HS-5 (cell line): ENCODE measurements around the gene FOXO6.

Experiments
- DNase-seq: peaks from one replicate; pipeline ENCODE4 v3.0.0-alpha.2; 2012; ENCODE audit warnings: low read depth

Gene FOXO6

DNA sequence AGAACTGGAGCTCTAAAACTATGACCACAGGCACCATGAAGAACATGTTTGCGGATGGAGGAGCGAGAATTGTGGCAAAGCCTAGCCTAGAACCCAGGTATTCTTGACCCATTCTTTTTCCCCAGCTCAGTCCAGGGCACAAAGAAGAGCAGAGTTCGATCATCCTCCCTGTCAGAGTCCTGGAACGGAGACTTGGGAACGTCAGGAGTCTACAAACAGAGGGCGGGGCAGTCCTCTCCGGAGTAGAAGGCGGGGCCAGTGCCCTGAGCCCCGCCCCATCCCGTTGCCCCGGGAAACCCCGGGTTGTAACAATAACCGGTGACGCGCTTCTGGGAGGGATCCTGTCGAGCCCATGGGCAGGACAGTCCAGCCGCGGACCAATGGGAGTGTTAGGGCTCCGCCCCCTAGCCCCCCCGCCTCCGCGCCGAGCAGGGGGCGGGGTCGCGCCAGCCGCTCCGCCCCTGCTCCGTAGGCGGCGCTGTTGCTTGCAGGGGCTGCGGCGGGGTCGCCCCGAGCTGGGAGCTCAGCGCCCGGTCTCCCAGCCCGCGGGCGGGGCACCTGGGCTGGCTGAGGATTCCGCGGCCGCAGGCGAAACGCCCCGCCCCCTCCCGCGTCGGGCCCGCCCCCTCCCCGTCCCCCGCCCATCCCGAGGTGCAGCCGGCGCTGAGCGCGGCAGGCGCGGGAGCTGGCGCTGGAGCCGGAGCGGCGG, at the start of gene FOXO6:
Gene FOXO6, plus strand, starts transcription at position 649 of the 709 bp plus-strand sequence.
- peak; percentile 86 for DNase-seq

DNA sequence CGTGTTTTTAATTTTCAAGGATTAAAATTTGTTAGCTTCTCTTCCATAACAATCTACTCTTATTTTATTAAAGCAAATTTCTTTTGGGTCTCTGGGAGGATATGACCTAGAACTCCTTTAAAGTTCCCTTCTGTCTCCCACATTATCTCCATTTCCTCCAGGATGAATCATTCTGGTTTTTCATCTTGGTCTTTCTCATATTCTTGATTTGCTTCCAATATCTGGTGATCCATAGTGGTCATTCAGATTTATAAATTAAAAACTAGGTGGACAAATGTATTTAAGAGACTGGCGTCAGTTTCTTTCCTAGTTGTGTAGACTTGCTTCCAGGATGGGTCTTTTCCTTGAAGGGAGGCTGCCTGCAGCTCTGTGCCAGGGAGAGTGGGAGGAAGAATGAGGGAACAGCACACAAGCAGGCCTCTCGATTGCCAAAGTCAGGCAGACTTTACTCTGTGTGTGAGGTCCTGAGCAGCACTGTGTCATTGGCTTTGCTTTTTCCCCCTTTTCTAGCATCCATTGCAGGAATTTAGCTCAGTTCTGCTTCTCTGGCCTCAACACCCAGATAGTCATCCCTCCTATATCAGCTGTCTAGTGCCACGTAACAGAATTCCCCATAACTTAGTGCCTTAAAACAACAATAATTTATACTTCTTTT, 48.1 kb upstream of the FOXO6 start:
- no peak for DNase-seq

DNA sequence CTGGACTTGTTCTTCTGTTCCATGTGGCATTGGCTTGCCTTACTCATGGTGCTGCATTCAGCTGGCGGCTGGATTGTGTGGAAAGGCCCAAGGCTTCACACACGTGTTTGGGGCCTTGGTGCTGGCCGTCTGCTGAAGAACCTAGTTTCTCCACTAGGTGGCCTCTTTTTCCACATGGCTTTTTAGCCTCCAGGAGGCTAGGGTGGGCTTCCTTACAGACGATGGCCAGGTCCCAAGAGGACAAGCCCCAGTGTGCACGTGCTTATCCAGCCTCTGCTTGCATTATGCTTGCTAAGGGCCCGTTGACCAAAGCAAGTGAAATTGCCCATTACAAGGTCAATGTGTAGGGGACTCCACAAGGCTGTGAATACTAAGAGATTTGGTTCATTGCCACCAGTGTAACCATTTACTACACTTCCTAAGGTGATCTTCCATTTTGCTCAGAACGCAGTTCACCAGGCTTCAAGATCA, 47.5 kb upstream of the FOXO6 start:
- no peak for DNase-seq

DNA sequence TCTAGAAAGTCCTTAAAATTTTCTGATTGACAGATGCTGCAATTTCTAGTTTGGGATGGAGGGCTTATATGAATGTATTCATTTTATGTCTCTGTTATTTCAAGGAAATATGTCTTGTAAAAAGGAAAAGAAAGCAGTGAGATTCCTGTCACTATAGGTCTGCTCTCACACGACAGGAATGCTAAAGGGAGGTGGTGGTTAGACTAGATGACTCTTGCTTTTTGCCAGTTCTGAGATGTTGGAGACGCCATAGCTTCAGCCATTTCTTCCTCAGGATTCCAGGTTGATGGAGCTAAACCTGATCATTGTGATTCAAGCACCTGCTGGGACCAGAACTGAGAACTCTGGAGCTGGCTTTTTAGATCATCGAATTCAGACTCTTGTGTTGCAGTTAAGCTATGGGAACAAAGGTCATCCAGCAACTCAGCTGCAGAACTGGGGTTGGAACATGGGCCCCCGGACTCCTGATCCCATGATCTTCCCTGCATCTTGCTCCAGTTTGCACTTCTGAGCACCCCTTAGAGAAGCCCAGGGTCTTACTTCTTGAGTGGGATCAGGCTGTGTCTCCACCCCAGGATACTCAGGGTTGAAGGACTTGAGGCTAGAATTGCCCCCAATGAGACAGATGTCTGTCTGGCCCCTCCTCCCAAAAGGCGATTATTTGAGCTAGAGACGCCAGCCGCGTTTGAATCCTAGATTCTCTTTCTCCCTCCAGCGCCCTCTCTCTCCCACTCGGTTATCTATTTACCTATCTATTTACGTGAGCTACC, 46.7 kb upstream of the FOXO6 start:
- DNase-seq, result no peak

DNA sequence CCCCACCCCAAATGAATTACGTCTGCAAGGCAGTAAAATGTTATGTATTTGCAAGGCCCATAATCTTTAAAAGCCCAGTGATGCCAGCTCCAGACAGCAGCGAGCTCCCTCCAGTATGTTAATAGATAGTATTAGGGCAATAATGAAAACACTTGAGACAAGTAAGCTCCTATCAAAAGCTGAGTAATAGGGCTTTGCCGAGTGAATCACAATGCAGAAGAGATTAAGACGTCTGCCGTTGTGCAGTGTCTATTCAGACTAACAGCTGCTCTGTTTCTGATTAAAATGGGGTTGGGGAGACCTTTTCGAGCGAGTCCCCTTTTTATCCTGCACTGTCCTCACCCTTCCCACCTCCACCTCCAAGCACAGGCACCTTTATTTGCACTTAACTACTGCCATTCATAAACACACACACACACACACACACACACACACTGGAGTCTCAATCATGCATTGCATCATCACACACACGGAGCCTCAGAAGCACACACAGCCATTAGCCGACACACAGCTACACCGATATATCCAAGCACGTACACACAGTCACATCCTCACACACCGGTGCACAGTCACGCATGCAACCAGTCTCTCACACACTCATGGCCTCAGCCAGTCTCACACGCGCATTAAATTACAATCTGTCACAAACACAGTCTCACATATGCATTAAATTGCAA, 46.0 kb upstream of the FOXO6 start:
- no peak for DNase-seq

DNA sequence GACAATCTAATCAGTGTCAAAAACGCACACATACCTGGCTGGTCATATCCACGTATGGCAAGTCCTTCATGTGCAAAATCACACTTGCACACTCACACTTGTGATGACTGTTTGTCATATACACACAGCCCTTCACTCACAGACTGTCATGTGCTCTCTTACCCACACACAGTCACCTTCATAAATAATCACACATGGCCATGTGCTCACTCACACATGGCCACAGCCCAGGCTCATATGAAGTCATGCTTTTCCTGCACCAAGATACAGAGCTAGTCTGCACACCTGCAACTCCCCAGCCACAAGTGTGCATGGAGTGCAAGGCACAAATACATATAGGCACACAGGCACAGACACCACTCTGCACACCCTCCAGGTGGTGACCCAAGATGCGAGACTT, 45.4 kb upstream of the FOXO6 start:
- no peak for DNase-seq

DNA sequence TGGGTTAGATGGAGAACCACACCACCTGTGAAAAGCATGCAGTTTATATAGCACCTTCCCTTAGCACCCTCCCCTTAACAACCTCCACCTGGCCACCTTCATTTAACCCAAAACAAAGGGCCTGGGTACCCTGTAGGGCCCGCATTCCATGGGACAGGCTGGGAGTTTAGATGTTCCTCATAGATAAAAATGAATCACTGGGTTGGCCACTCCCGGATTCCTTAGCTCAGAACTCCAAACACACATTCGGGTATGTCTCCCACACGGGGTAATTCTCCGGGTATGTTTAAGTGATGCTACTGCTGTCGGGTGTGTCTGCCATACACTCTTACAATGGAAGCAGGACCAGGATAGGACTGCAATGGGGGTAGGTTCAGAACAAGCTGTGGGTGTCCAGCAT, 43.9 kb upstream of the FOXO6 start:
- no peak for DNase-seq

DNA sequence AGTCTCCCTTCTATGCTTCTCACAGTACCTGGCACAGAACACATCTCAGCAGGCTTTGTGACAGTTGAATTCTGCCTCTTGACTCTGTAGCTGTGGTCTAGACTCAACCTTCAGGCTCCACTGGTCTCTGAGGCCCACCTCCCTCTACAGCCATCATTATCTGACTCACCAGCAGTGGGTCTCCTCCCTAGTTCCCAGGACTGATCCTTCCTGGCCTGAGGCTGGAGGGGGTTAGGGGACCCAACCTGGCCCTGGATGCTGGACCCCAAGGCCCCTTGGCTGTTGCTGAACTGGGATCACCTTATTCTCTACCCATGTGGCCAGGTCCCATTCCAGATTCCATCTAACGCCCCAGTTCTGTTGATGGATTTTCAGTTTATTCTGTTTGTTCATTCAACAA, 43.1 kb upstream of the FOXO6 start:
- DNase-seq, result no peak

DNA sequence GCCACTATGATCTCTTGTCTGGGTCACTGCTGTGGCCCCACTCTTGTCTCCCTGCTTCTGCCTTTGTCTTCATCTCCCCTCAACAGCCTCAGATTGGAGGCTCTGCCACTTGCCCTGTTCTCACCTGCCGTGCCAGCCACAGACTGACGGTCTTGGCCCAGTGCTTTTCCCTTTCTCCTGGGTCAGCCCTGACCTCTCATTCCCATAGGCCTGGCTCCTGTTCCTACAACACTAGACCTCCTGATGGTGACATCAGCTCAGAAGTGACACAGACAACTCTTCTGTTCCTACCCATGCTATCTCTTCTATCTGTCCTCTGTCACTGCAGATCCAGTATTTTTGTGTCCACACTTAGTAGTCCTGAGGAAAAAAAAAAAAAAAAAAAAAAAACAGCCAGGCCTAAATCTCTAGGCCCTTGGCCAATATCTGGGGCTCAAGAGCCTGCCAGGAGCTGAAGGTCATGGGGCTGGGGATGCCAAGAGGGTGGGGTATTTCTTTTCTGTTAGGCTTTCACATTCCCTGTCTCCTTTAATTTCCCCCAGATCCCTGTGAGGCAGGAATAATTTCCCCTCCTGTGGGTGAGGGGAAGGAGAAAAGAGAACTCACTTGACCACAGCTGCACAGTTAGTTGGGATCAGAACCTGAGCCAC, 42.0 kb upstream of the FOXO6 start:
- no peak for DNase-seq

DNA sequence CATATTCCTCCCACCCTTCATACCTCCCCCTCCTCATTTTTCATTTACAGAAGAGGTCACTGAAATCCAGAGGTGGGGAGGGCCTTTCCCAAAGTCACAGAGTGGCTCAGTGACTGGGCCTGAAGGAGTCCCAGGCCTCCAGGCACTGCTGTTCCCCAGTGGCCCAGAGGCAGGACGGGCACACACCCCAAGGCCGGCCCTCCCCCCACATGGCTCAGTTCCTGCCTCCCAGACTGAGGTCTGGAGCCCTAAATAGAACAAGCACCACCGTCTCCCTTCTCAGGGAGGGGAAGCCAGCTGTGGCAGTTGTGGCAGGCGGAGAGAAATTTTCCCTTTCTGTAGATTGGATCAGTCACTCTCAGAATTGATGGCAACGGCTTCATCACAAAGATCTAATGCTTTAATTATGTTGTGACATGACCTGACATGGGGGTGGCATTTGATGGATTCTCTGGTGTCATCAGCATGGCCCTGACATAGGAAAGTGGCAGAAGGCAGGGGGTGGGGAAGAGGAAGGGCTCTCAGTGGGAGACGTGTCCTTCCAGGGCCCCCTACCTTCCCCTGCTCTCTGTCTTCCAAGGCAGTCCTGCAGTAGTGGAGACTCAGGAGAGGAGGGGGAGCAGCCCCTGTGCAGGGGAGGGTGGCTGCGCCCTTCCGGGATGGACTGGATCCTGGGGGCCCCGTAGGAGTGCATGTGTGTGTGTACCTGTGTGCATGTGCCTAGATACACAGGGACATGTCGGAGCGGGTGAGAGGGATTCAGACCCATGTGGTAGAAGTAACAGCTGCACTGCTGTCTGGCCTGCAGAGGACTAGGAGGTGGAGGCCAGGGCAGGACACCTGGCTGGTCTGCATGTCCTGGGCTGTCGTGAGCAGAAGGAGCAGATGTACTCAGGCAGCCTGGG, 41.2 kb upstream of the FOXO6 start:
- no peak for DNase-seq

DNA sequence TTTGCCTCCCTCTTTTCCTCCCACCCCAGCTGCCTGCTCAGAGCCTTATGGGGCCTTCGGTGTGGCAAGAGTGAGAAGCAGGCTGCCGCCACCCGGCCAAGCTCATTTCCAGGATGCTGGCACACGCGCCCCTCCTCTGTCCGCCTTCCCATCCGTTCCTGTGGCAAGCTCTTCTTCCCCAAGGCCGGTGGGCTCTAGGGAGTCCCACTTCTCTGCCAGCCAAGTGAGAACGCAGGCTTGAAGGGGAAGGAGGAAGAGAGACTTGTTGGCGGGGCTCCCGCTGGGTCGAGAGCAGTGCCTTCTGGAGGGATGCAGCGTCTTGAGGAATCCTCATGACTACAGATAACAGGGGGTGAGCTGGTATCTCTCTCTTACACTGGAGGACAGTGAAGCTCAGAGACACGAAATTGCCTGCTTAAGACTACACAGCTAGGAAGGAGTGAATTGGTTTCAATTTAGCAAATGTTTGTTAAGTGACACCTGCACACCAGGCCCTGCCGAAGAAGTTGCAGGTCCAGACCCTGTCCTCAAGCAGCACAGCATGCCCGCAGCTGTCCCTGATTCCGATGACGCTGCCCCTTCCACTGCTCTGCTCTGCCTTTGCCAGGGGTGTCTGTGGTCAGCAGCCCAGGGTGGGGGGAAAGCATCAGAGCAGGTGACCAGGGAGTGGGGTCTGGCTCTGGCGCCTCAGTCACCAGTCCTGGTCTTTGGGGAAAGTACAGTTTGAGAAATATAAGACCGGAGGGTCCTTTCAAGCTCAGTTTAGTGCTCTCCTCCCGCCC, 40.1 kb upstream of the FOXO6 start:
- DNase-seq, result no peak

DNA sequence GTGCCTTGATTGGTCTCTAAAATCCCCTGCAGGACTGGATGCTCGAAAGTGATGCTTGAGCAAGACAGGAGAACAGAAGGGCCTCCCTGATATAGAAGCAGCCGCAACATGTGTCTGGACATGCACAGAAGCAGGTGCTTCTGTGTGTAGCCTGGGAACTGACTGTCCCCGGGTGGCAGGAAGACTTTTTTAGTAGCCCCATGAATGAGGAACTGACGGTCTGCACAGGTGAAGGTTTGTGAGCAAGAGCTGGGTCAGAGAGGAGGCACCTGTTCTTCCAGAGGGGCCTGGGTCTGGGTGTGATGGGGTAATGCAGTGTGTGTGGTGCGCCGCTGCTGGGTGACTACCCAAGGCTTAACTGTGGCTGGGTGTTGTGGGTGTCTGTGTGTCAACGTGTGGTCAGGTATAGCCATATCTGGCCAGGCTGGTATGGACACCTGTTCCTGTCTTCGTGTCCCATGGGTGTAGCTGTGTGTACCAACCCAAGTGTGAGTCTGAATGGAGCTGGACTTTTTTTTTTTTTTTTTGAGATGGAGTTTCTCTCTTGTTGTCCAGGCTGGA, 39.1 kb upstream of the FOXO6 start:
- no peak for DNase-seq

DNA sequence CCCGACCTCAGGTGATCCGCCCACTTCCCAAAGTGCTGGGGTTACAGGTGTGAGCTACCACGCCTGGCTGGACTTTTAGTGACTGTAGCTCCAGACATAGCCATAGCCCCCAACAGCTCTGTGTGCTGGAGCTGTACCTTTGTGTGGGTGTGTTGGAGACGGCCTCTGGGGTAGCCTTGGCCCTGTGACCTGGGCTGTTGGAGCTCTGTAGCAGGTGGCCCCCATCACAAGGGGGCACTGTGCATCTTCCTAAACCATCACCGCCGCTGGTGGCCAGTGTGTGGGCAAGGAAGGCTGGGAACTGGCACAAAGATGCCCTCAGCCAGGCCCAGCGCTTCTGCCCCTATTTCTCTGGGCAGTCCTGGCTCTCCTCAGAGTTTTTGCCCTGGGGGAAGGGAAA, 38.4 kb upstream of the FOXO6 start:
- no peak for DNase-seq

DNA sequence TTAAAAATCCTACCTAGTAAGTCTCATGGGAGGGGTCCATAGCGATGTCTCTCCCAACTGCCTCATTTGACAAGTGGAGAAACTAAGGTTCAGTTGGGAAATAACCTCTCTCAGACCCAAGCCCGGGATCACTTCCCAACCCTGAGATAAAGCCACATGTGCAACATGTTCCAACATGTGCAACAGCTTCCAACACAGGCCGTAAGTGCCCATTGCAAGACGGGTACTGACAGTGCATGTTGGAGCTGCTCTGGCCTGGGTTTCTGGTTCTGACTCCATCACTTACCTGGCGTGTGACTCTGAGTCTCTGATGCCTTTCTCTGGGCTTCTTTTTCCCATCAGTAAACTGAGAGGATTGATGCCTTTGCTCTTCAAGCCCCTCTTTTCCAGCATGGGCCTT, 38.0 kb upstream of the FOXO6 start:
- DNase-seq, result no peak

DNA sequence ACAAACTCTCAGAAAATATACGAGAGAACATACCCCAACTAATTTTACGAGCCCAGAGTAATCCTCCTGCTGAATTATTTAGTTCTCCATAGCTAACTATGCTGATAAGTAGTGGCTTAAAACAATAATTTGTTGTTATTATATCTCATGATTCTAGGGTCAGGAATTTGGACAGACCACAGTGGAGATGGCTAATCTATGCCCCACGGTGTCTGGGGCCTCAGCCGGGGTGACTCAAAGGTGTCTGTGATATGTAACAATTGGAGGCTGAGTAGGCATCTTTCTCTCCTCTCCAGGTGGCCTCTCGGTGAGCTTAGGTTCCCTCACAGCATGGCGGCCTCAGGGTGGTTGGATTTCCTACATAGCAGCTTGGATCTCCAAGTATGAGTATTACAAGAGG, 35.4 kb upstream of the FOXO6 start:
- no peak for DNase-seq

DNA sequence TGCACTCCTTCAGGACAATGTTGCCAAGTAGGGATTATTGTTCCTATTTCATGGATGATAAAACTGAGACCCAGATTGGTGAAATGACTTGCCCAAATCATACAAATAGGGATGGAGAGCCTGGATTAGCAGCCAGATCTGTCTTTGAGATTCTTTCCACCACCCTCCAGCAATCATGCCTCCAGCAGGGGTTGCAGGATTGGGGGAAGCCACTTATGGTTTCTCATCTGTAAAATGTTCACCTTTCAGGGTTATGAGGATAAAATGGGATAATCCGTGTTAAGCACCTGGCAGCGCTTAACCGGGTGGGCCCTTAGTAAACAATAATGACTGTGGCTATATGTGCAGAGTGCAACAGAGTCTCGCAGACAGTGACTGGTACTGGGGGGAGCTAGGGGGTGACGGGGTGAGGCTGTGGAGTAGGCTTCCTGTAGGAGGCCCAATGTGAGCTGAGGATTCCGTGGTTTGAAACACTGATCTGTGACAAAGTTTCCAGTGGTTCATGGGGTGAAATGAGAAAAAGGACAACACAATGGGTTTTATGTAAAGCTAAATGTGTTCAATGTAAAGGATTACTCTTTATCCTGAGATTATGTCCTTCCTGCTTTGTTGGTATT, 33.7 kb upstream of the FOXO6 start:
- DNase-seq, result no peak

DNA sequence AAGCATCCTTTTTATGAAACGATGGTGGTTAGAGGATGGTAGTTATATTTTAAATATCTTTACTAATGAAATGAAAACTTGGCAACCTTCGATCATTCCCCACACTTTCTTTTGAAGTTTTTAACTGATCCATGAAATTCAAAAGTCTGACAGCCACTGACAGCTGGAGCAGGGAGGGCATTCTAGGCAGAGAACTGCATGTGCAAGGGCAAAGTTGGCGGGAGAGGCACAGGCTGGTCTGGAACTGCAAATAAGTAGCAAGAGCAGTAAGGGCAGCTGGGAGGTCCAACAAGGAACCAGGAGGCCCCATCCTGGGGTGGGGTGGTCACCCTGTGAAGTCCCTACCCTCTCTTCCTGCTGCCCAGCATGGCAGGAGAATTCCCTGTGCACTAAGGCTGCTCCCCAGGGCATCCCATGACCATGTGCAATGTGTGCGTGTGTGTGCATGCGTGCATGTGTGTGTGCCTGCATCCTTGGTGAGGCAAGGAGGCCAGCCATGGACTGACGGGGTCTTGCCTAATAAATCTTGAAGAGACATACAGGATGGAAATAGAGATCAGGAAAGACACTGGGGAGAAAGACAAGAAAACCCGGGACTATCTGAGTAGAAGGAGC, 33.1 kb upstream of the FOXO6 start:
- DNase-seq, result no peak

DNA sequence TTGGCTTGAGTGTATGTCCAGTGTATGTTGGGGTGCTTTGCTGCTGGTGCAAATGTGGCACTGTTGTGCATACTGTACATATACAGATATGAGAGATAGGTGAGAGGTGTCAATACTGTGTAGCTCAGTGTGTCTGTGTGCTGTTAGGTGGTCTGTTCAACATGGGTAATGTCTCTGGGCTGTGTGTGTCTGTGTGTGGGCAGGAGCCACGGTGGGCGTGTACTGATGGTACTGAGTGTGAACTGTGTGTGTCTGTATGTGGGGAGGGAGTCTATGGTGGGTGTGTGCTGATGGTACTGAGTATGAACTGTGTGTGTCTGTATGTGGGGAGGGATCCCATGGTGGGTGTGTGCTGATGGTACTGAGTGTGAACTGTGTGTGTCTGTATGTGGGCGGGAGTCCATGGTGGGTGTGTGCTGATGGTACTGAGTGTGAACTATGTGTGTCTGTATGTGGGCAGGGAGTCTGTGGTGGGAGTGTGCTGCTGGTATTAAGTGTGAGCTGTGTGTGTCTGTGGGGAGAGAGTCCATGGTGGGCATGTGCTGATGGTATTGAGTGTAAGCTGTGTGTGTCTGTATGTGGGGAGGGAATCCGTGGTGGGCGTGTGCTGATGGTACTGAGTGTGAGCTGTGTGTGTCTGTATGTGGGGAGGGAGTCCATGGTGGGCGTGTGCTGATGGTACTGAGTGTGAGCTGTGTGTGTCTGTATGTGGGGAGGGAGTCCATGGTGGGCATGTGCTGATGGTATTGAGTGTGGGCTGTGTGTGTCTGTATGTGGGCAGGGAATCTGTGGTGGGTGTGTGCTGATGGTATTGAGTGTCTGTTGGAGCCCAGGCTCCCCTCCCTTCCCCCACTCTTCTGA, 32.2 kb upstream of the FOXO6 start:
- DNase-seq, result no peak
